HUES6 (cell line): ENCODE data around the gene C1orf122.

ENCODE experiments used
- H3K27ac ChIP-seq: 2 replicates; pipeline ENCODE4 v1.7.0; 2013; ENCODE audit warnings: low read depth, mild to moderate bottlenecking, low read length, inconsistent platforms
- H3K27me3 ChIP-seq: 2 replicates; pipeline ENCODE4 v1.6.1; 2013; ENCODE audit warnings: low read length; ENCODE audit not compliant: control insufficient read depth, insufficient read depth
- H3K36me3 ChIP-seq: 2 replicates; pipeline ENCODE4 v1.6.1; 2013; ENCODE audit warnings: low read length; ENCODE audit not compliant: control insufficient read depth, insufficient read depth
- H3K4me1 ChIP-seq: 2 replicates; pipeline ENCODE4 v1.6.1; 2013; ENCODE audit warnings: low read length; ENCODE audit not compliant: control insufficient read depth, insufficient read depth
- H3K4me3 ChIP-seq: 2 replicates; pipeline ENCODE4 v1.5.1; 2013; ENCODE audit warnings: low read depth, low read length
- H3K9ac ChIP-seq: one replicate; pipeline ENCODE4 v1.6.1; 2013; ENCODE audit warnings: mild to moderate bottlenecking, low read length
- H3K9me3 ChIP-seq: 2 replicates; pipeline ENCODE4 v1.6.1; 2013; ENCODE audit warnings: low read depth, low read length; ENCODE audit not compliant: control insufficient read depth, insufficient read depth

The C1orf122 gene

DNA sequence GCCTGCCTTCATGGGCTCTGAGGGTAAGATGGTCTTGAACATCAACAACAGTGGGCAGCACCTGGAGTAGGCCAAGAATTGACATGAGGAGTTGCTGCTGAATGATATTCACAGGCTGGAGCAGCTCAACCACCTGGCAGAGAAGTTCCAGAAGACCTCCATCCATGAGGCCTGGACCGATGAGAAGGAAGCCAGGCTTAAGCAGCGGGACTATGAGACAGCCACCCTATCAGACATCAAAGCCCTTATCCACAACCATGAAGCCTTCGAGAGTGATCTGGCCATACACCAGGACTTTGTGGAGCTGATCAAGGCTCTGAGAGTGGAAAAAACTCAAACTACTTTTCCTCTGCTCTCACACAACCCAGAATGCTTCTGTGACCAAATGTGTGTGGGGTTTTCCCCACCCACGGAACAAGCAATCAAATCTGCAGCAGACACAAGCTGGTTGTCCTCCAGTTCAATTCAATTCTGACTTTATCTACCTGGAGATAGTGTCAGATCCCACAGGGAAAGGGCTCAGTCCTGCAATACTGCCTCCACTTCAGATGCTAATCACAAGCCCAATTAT is 30.6 kb upstream of the C1orf122 start:
- peaks cover 33% of the 10 kb centered on the region for H3K27me3 ChIP-seq
- no peak overlapping the region for H3K9ac ChIP-seq
- H3K4me1 ChIP-seq: no peaks in the 10 kb centered on the region
- H3K27ac ChIP-seq: no peak overlapping the region
- no peak overlapping the region for H3K4me3 ChIP-seq
- H3K36me3 ChIP-seq: no peaks in the 10 kb centered on the region
- peaks cover 6% of the 10 kb centered on the region; the same call in 1 of the 2 replicates for H3K9me3 ChIP-seq

DNA sequence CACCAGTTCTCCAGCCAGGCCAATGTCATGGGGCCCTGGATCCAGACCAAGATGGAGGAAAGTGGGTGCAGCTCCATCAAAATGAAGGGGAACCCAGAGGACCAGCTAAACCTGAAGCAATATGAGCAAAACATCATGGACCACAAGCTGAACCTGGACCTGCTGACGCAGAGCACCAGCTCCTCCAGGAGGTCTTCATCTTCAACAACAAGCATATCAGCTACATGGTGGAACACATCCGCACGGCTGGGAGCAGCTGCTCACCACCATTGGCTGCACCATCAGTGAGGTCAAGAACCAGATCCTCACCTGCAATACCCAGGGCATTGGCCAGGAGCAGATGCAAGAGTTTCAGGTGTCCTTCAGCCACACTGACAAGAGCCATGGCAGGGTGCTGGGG is 28.9 kb upstream of the C1orf122 start:
- Histone ChIP-seq H3K27me3 (peaks cover 39% of the 10 kb centered on the region), H3K36me3 (no peaks in the 10 kb centered on the region), H3K9ac (no peak overlapping the region), H3K27ac (no peak overlapping the region), H3K4me1 (no peaks in the 10 kb centered on the region), H3K9me3 (peaks cover 5% of the 10 kb centered on the region; the same call in 1 of the 2 replicates), H3K4me3 (no peak overlapping the region)

DNA sequence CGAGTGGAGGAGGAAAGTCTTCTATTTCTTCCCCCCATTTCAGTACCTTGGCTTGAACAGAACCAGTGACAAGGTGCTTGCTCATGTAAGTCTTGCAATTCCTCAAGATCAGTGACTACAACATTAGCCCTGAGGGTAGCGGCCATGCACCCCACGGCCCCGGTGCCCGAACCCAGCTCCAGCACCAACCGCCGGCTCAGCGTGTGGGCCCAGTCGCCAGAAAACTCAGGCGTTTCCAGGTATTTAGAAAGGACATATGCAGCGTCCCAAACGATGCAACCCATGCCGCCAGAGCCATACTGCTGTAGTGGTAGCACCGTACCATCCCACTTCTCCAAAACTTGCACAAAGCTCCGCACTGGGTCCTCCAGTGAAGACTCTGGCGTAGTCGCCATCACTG is 25.1 kb upstream of the C1orf122 start:
- peaks cover 42% of the 10 kb centered on the region for H3K27me3 ChIP-seq
- no peak overlapping the region for H3K9ac ChIP-seq
- no peak overlapping the region for H3K27ac ChIP-seq
- no peak overlapping the region for H3K4me3 ChIP-seq
- no peaks in the 10 kb centered on the region for H3K4me1 ChIP-seq
- no peaks in the 10 kb centered on the region for H3K36me3 ChIP-seq
- no peaks in the 10 kb centered on the region for H3K9me3 ChIP-seq

DNA sequence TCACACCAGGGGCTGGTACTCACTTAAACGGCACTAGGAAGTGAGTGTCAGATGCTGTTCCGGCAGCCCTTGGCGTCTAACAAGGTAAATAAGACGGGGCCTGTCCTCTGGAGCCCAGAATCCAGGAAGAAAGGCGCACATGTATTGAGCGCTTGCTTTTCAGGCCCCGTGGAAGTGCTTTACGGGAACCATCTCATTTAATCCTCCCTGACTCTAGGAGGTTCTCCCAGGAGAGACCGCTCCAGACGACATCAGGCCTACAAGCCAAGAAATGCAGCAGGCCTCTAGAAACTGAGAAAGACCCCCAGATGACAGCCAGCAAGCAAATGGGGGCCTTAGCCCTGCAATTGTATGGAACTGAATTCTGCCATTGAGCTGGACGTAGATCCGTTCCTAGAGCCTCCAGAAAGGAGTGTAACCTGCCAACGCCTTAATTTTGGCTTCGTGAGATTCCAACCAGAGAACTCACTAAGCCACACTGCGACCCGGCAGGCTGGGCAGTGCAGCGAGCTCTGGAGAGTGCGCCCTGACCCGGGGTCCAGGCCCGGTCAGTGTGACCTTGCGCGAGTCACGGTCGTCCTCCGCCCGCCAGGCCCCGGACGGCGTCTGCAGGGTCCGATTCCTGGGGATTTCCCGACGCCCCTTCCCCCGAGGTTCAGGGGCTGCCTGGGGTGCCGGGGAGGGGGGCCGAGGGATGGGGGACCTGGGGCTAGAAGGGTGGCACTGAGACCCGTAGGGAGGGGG is 14.5 kb upstream of the C1orf122 start:
- Histone ChIP-seq H3K9ac (no peak overlapping the region), H3K27ac (no peak overlapping the region), H3K4me1 (peaks cover 5% of the 10 kb centered on the region), H3K36me3 (peaks cover 3% of the 10 kb centered on the region; the same call in 1 of the 2 replicates), H3K4me3 (peak overlapping the region; percentile 80), H3K27me3 (peaks cover 71% of the 10 kb centered on the region), H3K9me3 (no peaks in the 10 kb centered on the region)

DNA sequence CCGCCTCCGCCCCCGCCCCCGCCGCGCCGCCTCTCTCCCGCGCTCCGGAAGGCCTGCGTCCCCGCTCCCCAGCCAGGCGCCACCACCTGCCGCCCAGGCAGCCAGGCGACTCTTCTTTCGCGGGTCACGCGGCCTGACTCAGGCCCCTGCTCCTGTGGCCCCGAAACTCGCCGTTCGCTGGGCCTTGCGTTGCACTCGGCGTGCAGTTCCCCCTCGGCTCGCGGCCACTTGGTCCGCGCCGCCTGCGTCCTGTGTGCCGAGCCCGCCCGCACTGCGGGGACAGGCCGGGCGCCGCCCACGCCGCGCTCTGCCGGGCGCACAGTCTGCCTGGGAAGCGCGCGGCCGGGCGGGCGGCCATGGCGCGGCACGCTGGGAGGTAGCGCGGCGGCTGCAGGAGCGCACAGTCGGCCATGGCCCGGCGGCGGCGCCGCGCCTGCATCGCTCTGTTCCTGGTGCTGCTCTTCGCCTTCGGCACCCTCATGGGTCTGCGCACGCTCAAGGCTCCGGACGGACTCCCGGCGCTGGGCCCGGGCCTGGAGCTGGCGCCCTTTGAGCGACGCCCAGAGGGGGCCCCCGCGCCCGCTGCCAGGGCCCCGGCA is 13.7 kb upstream of the C1orf122 start, which contains the start of gene MANEAL:
Gene MANEAL (plus strand): TSS at position 75 of the 599 bp plus-strand sequence. CDS start 336 bp downstream, at position 411.
- H3K27ac ChIP-seq: no peak within 1 kb of the TSS

DNA sequence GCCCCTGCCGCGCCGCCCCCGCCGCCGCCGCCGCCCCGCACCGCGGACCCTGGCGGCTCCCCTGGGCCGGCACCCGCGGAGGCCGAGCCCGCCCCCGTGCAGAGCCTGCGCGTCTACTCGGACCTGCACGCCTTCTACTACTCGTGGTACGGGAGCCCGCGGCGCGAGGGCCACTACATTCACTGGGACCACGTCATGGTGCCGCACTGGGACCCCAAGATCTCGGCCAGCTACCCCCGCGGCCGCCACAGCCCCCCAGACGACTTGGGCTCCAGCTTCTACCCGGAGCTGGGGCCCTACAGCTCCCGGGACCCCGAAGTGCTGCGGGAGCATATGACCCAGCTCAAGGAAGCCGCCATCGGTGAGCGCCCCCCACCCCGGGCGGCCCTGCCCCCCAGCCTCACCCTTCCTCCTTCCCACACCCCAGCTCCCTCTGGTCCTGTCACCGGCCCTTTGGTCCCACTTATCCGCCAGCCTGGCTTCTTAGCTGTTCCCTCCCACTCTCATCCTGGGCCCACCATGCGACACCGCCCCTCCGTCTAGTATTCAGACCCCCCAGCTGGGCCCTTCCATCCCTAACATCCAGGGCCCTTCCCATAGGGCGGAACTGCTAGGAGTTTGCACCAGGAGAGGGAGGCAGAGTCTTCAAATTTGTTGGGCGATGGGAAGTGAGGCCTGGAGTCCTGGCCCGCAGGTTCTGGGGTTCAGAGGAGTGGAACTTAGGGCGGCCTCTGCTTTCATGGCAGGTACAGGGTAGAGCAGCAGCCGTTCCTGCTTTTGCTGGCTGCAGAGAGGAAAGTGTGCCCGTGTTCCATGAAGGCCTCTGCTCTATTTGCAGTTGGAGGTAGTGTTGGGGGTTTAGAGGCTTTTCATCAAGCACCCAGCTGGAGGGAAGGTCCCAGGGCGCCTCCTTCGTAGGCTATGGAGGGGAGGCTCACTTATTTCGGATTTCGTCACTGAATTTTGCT is 12.9 kb upstream of the C1orf122 start:
- H3K27ac ChIP-seq: no peak overlapping the region
- H3K4me1 ChIP-seq: peaks cover 5% of the 10 kb centered on the region
- H3K36me3 ChIP-seq: peaks cover 8% of the 10 kb centered on the region; the same call in 1 of the 2 replicates
- no peaks in the 10 kb centered on the region for H3K9me3 ChIP-seq
- H3K4me3 ChIP-seq: peak overlapping the region; percentile 80
- H3K27me3 ChIP-seq: peaks cover 57% of the 10 kb centered on the region
- H3K9ac ChIP-seq: no peak overlapping the region

More for the DNA sequence above, 13.7 kb upstream of the C1orf122 start, which contains the start of gene MANEAL:
- H3K36me3 ChIP-seq: peaks cover 3% of the 10 kb centered on the region; the same call in 1 of the 2 replicates
- peaks cover 63% of the 10 kb centered on the region for H3K27me3 ChIP-seq
- no peaks in the 10 kb centered on the region for H3K9me3 ChIP-seq
- peak within 1 kb of the TSS; percentile 80 for H3K4me3 ChIP-seq
- H3K9ac ChIP-seq: peak within 1 kb of the TSS; percentile 71
- peaks cover 5% of the 10 kb centered on the region for H3K4me1 ChIP-seq

DNA sequence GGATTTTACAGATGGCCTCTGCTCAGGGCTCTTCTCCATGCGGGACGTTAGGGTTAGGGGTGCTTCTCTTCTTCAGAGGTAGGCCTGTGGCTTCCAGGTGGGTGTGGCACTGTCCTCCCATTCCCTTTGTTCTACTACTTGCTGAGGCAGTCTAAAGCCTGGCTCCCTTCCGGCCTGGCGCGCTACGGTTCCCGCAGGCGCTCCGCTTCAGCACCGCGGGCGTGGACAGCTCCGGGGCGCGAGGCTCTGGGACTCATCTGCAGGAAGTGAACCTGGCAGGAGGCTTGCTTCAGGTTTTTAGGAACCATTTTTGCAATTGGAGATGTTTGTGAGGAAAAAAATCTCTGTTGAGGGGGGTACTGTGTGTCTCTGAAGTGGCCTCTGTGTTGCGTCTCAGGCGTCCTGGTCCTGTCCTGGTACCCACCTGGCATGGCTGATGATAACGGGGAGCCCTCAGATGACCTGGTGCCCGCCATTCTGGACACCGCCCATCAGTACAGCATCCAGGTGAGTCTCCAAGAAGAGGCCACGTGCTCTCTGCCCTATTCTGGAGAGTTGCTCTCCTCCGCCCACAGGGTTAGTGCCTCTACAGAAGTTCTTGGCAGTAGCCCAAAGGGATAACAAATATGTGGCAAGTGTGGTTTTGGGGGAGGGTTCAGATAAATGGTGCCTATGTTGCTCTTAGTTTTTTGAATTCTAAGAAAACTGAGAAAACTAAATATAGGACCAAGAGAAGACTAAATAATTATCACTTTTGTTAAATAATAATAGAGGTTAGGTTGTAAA is 12.1 kb upstream of the C1orf122 start:
- peak overlapping the region; percentile 80 for H3K4me3 ChIP-seq
- peaks cover 16% of the 10 kb centered on the region for H3K36me3 ChIP-seq
- peaks cover 5% of the 10 kb centered on the region for H3K4me1 ChIP-seq
- H3K9me3 ChIP-seq: no peaks in the 10 kb centered on the region
- H3K27ac ChIP-seq: no peak overlapping the region
- no peak overlapping the region for H3K9ac ChIP-seq
- peaks cover 48% of the 10 kb centered on the region for H3K27me3 ChIP-seq

DNA sequence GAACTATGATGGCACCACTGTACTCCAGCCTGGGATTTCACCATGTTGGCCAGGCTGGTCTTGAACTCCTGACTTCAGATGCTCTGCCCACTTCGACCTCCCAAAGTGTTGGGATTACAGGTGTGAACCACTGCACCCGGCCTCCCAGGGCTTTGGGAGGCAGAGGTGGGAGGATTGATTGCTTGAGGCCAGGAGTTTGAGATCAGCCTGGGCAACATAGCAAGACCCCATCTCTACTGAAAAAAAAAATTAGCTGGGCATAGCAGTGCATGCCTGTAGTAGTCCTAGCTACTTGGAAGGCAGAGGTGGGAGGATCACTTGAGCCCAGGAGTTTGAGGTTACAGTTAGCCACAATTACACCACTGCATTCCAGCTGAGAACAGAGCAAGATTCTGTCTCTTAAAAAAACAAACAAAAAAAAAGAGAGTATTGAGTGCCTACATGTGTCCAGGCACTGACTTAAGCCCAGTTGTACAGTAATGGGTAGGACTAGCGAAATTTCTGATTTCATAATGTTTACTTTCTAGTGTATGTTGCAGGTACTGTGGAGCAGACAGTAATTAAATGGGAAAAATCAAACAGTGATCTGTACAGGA is 9.7 kb upstream of the C1orf122 start:
- Histone ChIP-seq H3K4me1 (peaks cover 5% of the 10 kb centered on the region), H3K9me3 (no peaks in the 10 kb centered on the region), H3K9ac (no peak overlapping the region), H3K4me3 (no peak overlapping the region), H3K27me3 (peaks cover 25% of the 10 kb centered on the region), H3K27ac (no peak overlapping the region), H3K36me3 (peaks cover 34% of the 10 kb centered on the region)

DNA sequence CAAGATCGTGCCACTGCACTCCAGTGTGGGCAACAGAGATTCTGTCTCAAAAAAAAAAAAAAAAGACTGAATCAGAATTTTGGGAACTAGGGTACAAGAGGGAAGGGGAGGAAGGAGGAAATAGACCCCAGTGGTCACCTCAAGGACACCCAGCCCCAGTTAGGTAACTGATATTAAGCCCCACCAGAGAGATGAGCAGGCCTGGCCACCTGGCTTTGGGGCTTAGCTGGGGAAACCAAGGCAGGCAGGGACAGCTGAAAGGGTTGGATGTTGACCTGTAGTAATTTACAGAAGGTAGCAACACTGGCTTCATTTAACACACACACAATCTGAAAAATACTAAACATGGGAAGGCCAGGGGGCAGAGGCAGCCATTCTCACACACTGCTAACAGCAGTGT is 5.2 kb upstream of the C1orf122 start:
- no peaks in the 10 kb centered on the region for H3K9me3 ChIP-seq
- H3K4me3 ChIP-seq: no peak overlapping the region
- peaks cover 74% of the 10 kb centered on the region for H3K36me3 ChIP-seq
- 0 out of 2 replicates have a peak, but pooled peaks cover 3% of the 10 kb centered on the region for H3K4me1 ChIP-seq
- no peaks in the 10 kb centered on the region for H3K27me3 ChIP-seq
- no peak overlapping the region for H3K27ac ChIP-seq
- no peak overlapping the region for H3K9ac ChIP-seq

DNA sequence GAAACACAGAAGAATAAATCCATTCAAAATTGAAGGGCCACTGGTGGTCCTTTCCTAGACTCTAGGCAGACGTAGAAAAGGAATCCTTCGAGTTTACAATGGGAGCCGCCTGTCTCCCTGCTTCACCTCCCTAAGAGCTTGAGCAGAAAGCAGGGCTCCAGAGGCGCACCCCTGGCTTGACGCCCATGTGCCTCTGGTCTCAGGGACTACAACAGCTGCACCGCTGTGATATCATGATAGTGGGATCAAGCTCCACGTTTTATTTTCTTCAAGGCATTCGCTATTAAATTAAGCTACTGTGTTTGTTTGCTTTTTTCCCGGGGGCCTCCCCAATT is 403 bp upstream of the C1orf122 start:
- peaks cover 53% of the 10 kb centered on the region for H3K36me3 ChIP-seq
- H3K4me3 ChIP-seq: peak overlapping the region; percentile 92
- peaks cover 12% of the 10 kb centered on the region for H3K4me1 ChIP-seq
- no peaks in the 10 kb centered on the region for H3K27me3 ChIP-seq
- peak overlapping the region; percentile 22; the same call in 1 of the 2 replicates for H3K27ac ChIP-seq
- no peaks in the 10 kb centered on the region for H3K9me3 ChIP-seq
- H3K9ac ChIP-seq: peak overlapping the region; percentile 97
